ENCODE results near the gene SLC1A5. TPM values are rescaled to one million over a fixed set of nuclear protein-coding genes. Genes with fewer than 3 reads are reported as not detected.

SLC1A5 gene
- total RNA-seq, 6 experiments from 2014 or later: 1.8 to 8.0 (median 4.4) TPM

DNA sequence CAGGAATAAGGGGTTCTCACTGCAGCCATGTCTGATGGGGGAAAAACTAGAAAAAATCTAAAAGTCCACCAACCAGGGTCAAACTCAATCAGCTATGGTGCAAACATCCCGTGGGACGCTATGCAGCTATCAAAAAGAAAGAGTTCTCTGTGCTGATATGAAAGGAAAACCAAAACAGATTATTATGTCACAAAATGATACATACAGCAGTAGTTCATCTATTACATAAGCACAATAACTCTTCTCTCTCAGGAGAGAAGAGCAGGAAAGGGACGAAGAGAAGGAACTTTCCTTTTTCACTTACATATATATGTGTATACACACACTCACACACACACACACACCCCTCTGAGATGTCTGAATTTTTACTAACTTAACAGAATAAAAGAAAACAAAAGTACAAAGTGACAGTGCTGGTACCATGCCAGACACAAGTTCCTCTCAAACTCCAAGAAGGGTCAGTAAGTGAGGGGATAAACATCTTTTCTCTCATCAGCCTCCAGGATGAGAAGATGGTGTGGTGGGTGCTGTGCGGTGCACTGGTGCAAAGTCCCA, 45.4 kb downstream of the SLC1A5 start:
- Histone ChIP-seq H3K4me3 (no peak overlapping the region), H3K27me3 (no peaks in the 10 kb centered on the region), H3K36me3 (no peaks in the 10 kb centered on the region), H3K27ac (no peak overlapping the region), H3K9me3 (no peaks in the 10 kb centered on the region), H3K4me1 (peaks cover 0 to 46% (median 2%) of the 10 kb centered on the region in 4 donors)
- DNase-seq (no peak), ATAC-seq (no peak)
- 50% methylated on average over 4 of the region's 4 CpGs for WGBS (ENCODE audit: insufficient coverage, low coverage, low lambda C conversion rate, missing lambda C conversion rate)
- TF ChIP-seq, protein P1, sequence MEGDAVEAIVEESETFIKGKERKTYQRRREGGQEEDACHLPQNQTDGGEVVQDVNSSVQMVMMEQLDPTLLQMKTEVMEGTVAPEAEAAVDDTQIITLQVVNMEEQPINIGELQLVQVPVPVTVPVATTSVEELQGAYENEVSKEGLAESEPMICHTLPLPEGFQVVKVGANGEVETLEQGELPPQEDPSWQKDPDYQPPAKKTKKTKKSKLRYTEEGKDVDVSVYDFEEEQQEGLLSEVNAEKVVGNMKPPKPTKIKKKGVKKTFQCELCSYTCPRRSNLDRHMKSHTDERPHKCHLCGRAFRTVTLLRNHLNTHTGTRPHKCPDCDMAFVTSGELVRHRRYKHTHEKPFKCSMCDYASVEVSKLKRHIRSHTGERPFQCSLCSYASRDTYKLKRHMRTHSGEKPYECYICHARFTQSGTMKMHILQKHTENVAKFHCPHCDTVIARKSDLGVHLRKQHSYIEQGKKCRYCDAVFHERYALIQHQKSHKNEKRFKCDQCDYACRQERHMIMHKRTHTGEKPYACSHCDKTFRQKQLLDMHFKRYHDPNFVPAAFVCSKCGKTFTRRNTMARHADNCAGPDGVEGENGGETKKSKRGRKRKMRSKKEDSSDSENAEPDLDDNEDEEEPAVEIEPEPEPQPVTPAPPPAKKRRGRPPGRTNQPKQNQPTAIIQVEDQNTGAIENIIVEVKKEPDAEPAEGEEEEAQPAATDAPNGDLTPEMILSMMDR (IDR thresholded peaks at IDR 0.05): no peak
- TF ChIP-seq POLR2A (IDR thresholded peaks at IDR 0.05): no peak
- intact Hi-C loops (cut with DNase I): no loop called here

DNA sequence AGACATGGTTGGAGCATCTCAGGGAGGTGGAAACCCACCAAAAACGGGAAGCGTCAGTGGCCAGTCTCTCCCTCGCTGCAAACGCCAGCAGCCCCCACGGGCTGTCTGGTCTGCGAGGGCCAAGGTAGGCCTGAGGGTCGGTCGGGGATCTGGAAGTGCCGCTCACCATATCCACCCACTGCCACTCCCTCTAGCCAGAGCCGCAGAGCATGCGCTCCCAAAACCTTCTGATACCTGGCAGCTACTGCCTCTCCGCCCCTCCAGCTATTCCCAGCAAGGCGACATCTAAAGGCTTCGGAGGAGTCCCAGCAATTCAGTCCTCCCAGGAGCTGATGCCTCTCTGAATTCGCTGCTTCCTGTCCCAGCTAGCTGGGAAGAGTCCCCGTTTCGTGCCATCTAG, 46.9 kb downstream of the SLC1A5 start:
- DNase-seq (no peak), ATAC-seq (no peak)
- Histone ChIP-seq H3K27me3 (no peaks in the 10 kb centered on the region), H3K9me3 (no peaks in the 10 kb centered on the region), H3K4me3 (no peak overlapping the region), H3K36me3 (peaks cover 0 to 5% (median 2%) of the 10 kb centered on the region in 4 donors), H3K27ac (no peak overlapping the region), H3K4me1 (peaks cover 0 to 53% (median 2%) of the 10 kb centered on the region in 4 donors)
- intact Hi-C loops (cut with DNase I): no loop called here
- no peak for TF ChIP-seq POLR2A (IDR thresholded peaks at IDR 0.05)
- TF ChIP-seq, protein P1 (IDR thresholded peaks at IDR 0.05): no peak
- WGBS (ENCODE audit: insufficient coverage, low coverage, low lambda C conversion rate, missing lambda C conversion rate): 88% methylated on average over 5 of the region's 17 CpGs

DNA sequence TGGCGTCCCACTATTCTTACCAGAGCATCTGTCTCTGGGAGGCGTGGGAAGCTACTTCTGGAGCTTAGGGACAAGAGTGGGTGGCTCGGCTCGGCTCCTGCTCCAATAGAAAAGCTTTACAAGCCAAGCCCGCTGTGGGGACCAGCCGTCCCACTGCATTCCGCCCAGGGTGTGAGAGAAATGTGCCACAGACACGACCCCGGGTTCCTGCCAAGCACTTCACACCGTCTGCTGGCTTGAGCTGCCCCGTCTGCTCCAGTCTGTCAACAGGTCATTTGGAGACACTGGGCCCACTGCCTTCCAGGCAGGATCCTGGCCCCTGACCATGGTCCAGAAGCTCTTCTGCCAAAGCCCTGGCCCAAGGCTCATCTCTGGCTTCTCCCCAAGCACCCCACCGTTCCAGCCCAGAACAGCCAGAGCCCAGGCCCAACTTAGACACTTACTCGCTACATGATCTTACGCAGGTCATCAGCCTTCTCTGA, 49.1 kb downstream of the SLC1A5 start:
- Histone ChIP-seq H3K4me1 (peaks cover 0 to 47% (median 2%) of the 10 kb centered on the region in 4 donors), H3K4me3 (no peak overlapping the region), H3K9me3 (no peaks in the 10 kb centered on the region), H3K27me3 (no peaks in the 10 kb centered on the region), H3K36me3 (peaks cover 0 to 18% (median 2%) of the 10 kb centered on the region in 4 donors), H3K27ac (no peak overlapping the region)
- DNase-seq (peak in 2 of 3 donors; percentile 76 to 86), ATAC-seq (peak; percentile 11 to 86 (median 54))
- intact Hi-C loops (cut with DNase I): no loop called here
- 66% methylated on average over 5 of the region's 14 CpGs for WGBS (ENCODE audit: insufficient coverage, low coverage, low lambda C conversion rate, missing lambda C conversion rate)
- TF ChIP-seq POLR2A (IDR thresholded peaks at IDR 0.05): no peak
- TF ChIP-seq, protein P1 (IDR thresholded peaks at IDR 0.05): no peak

DNA sequence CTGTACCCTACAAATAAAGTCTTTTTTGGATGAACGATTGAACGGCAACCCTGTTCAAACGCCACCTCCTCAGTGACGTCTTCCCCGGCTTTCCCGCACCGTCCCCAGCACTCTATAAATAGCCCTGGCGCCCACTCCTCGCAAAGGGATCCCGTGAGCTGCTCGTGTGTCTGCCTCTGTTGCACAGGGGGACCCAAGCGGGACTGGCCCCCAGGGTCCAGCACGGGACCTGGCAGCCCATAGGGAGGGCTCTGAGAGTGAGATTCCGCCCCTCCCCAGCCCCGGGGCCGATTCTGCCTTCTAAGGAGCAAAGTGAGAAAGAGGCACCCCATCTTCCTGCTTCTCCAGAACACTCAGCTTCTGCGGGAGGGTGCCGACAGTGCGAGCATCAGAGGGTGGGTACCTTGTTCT, 50.6 kb downstream of the SLC1A5 start:
- Histone ChIP-seq H3K4me3 (no peak overlapping the region), H3K36me3 (peaks cover 0 to 24% (median 3%) of the 10 kb centered on the region in 4 donors), H3K27ac (peak overlapping the region in 1 of 3 donors; percentile 1), H3K4me1 (peaks cover 0 to 40% (median 5%) of the 10 kb centered on the region in 4 donors), H3K27me3 (no peaks in the 10 kb centered on the region), H3K9me3 (no peaks in the 10 kb centered on the region)
- intact Hi-C loops (cut with DNase I): no loop called here
- 87% methylated on average over 14 of the region's 19 CpGs for WGBS (ENCODE audit: insufficient coverage, low coverage, low lambda C conversion rate, missing lambda C conversion rate)
- DNase-seq (peak in 1 of 3 donors; percentile 46), ATAC-seq (no peak)
- TF ChIP-seq, protein P1 (IDR thresholded peaks at IDR 0.05): no peak
- no peak for TF ChIP-seq POLR2A (IDR thresholded peaks at IDR 0.05)
